Activated T-helper 2 cell treated with anti-CD3 and anti-CD28 coated beads, Interferon-gamma antibody, Interleukin-2, Interleukin-4, amounts not matched to agents 10 μg/mL and 5 μg/mL and 100 μg/mL, durations not matched to agents 14 hours and 24 hours and 36 hours (primary cell): ENCODE measurements around the gene PHLPP2. TPM values are rescaled to one million over a fixed set of nuclear protein-coding genes. Genes with fewer than 3 reads are reported as not detected.

Experiments
- DNase-seq: peaks from one replicate; pipeline ENCODE4 v3.0.0; 2021; ENCODE audit warnings: low spot score
- H3K27ac Mint-ChIP-seq: one replicate; pipeline ENCODE4 v1.8.0; 2021; ENCODE audit warnings: mixed read lengths
- H3K27me3 Mint-ChIP-seq: one replicate; pipeline ENCODE4 v1.8.0; 2021; ENCODE audit warnings: low read depth, mixed read lengths
- H3K36me3 Mint-ChIP-seq: one replicate; pipeline ENCODE4 v1.8.0; 2021; ENCODE audit warnings: low read depth, mixed read lengths
- H3K4me1 Mint-ChIP-seq: one replicate; pipeline ENCODE4 v1.8.0; 2021; ENCODE audit warnings: low read depth, mixed read lengths
- H3K4me3 Mint-ChIP-seq: one replicate; pipeline ENCODE4 v1.8.0; 2021; ENCODE audit warnings: low read depth, mild to moderate bottlenecking, moderate library complexity, mixed read lengths
- H3K9me3 Mint-ChIP-seq: one replicate; pipeline ENCODE4 v1.8.0; 2021; ENCODE audit warnings: mixed read lengths
- intact Hi-C: fragments of 100-400 bp; cut with micrococcal nuclease; formaldehyde crosslinking; loops from one replicate; pipeline ENCODE4 v1.15.1; 2023
- total RNA-seq: library from RNA; stranded (reverse); gene quantifications from 2 replicates; pipeline ENCODE4 v1.2.3, GENCODE V29; 2022

PHLPP2 gene
- total RNA-seq, 1 donor from 2014 or later: 16.1 TPM

DNA sequence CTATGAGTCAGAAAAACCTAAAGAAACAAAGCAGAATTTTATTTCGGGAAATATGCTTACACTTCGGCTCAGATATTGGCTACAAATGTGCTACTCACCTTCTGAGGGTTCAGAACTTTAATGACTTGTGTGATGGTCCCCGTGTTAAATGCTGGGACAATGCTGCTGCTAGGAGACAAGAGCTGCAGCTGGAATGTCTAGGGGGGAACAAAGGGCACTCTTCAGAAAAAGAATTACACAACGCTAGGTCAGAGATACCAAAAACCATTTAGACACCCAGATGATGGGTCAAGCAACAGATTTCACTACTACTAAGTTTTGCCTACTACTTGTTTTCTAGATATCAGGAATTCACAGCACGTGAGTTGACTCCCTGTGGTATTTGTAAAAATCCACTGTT is 10.0 kb upstream of the PHLPP2 start:
- Mint-ChIP-seq H3K9me3 (no peaks in the 10 kb centered on the region), H3K4me3 (no peak overlapping the region), H3K4me1 (peaks cover 3% of the 10 kb centered on the region), H3K27me3 (no peaks in the 10 kb centered on the region), H3K36me3 (peaks cover 69% of the 10 kb centered on the region), H3K27ac (no peak overlapping the region)
- intact Hi-C loops: no loop called here
- DNase-seq: no peak

DNA sequence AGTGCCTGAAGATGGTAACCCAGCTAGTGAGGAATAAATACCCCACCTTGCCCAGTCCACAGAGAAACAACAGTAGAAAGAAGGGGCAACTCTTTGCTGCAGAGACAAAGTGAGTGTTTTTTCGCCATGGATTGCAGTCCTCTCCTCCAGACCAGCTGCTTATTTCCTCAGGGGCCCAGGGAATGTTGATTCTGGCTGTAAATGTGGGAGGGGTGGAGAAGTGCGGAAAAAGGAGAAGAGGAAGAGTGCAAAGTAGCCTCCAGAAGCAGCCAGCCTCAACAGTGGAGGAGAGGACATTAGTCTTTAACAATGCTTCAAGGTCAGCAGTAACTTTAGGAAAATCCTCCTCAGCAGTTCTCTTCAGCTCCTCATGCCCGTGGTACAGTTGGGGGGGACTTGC is 8.1 kb upstream of the PHLPP2 start:
- H3K36me3 Mint-ChIP-seq: peaks cover 51% of the 10 kb centered on the region
- DNase-seq: no peak
- H3K4me3 Mint-ChIP-seq: no peak overlapping the region
- H3K9me3 Mint-ChIP-seq: no peaks in the 10 kb centered on the region
- no peaks in the 10 kb centered on the region for H3K27me3 Mint-ChIP-seq
- intact Hi-C loops: no loop called here
- peaks cover 4% of the 10 kb centered on the region for H3K4me1 Mint-ChIP-seq
- no peak overlapping the region for H3K27ac Mint-ChIP-seq

DNA sequence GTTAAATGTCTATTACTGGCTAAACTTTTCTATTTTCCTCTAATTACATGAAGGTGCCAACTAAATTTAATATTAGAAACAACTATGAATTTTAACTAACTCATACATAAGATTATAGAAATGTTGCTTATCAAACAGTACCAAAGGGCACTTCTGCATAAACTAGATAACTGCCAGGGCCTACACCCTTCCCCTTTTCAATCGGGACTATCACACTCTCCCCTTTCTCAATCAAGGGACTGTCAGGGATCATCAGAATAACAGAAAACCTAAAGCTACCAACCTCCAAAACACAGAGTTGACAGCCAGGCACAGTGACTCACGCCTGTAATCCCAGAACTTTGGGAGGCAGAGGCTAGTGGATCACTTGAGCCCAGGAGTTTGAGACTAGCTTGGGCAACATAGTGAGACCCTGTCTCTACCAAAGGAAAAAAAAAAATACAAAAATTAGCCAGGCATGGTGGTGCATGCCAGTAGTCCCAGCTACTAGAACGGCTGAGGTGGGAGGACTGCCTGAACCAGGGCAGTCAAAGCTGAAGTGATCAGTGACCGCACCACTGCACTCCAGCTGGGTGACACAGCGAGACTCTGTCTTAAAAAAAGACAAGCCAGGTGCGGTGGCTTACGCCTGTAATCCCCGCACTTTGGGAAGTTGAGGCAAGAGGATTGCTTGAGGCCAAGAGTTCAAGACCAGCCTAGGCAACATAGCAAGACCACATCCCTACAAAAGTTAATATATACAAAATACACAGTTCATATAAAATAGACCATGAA is 3.2 kb upstream of the PHLPP2 start:
- Mint-ChIP-seq H3K4me3 (no peak overlapping the region), H3K36me3 (peaks cover 22% of the 10 kb centered on the region), H3K4me1 (peaks cover 13% of the 10 kb centered on the region), H3K27me3 (peaks cover 9% of the 10 kb centered on the region), H3K27ac (no peak overlapping the region), H3K9me3 (no peaks in the 10 kb centered on the region)
- DNase-seq: no peak
- intact Hi-C loops: loop anchor here (10.0 kb wide), 2 partner anchors 237 to 367 kb away; partner anchors contain the start of genes DHX38 and TXNL4B

DNA sequence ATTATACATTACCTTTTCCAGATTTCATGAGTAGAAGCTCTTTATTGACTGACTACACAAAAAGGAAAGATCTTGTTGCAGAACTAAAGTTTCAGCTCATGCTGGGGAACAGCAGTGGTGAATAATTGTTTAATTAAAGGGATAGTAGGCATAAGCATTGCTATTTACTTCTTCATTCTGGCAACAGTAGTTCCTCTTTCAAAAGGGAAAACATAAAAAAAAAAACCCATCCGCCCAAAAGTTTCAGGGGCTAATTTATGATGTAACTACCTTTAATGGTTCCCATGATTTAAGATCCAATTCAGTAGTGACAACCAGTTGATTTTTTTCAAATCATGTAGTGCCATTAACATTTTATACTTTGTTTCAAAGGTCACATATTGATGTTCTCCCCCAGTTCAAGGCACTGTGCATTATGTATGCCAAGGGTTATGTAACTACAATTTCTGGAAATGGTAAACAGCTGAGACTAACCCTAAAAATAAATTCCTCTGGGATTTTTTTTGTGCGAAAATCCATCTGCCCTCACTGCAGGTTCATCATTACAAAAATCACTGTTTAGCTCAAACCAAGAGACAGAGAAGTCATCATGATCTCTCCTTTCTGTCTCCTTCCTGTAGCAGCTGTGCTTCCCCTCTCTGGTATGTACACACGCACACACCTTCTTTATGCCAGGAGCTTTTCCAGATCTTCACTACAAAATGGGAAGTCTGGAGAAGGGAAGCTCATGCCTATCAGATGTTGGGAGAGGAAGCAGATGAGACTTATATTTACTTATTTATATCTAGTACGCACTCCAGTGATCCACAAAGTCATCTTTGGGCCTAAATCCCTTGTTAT is 2.2 kb upstream of the PHLPP2 start:
- peaks cover 16% of the 10 kb centered on the region for H3K4me1 Mint-ChIP-seq
- intact Hi-C loops: loop anchor here (10.0 kb wide), 2 partner anchors 238 to 368 kb away; partner anchors contain the start of genes DHX38 and TXNL4B
- peaks cover 9% of the 10 kb centered on the region for H3K27me3 Mint-ChIP-seq
- DNase-seq: no peak
- H3K36me3 Mint-ChIP-seq: peaks cover 14% of the 10 kb centered on the region
- H3K27ac Mint-ChIP-seq: no peak overlapping the region
- no peak overlapping the region for H3K4me3 Mint-ChIP-seq
- H3K9me3 Mint-ChIP-seq: no peaks in the 10 kb centered on the region

DNA sequence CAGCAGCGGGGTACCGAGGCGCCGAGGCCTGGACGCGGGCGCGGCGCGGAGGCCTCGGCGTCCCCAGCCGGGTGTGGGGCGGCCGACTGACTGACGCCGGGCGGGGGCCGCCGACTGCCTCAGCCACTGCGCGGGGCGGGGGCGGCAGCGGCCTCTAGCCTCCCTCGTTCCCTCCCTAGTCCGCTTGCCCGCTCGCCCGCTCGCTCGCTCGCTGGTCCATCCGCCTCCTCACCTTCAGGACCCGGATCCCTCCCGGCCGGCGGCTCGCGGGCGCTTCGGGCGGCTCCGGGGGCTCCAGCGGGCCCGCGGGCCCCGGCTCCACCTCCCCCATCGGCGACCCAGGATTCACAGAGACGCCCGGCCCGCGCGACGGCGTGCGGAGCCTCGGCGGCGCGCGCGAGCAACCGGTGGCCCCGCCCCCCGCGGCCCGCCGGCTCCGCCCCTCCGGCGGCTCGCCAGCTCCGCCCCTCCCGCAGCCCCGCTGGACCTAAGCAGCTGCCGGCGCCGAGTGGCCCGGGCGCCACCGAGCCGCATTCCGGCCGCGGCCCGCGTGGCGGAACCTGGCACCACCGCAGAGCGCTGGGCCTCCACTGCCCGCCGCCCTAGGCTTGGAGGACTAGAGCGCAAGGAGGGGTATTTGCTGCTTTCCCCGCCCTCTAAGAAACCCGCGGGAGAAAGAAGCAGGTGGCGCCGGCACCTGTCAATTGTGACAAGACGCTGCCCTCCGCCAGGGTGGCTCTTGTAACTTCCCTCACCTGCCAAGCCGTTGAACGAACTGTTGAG is 773 bp downstream of the PHLPP2 start:
- peaks cover 7% of the 10 kb centered on the region for H3K36me3 Mint-ChIP-seq
- H3K27me3 Mint-ChIP-seq: peaks cover 9% of the 10 kb centered on the region
- H3K9me3 Mint-ChIP-seq: no peaks in the 10 kb centered on the region
- H3K4me1 Mint-ChIP-seq: peaks cover 12% of the 10 kb centered on the region
- intact Hi-C loops: loop anchor here (1.0 to 10.0 kb wide), 6 partner anchors 86 to 371 kb away; partner anchors contain the start of genes DHODH, DHX38, IST1 and TXNL4B
- H3K4me3 Mint-ChIP-seq: peak overlapping the region; percentile 81
- DNase-seq: peak; percentile 71
- no peak overlapping the region for H3K27ac Mint-ChIP-seq

DNA sequence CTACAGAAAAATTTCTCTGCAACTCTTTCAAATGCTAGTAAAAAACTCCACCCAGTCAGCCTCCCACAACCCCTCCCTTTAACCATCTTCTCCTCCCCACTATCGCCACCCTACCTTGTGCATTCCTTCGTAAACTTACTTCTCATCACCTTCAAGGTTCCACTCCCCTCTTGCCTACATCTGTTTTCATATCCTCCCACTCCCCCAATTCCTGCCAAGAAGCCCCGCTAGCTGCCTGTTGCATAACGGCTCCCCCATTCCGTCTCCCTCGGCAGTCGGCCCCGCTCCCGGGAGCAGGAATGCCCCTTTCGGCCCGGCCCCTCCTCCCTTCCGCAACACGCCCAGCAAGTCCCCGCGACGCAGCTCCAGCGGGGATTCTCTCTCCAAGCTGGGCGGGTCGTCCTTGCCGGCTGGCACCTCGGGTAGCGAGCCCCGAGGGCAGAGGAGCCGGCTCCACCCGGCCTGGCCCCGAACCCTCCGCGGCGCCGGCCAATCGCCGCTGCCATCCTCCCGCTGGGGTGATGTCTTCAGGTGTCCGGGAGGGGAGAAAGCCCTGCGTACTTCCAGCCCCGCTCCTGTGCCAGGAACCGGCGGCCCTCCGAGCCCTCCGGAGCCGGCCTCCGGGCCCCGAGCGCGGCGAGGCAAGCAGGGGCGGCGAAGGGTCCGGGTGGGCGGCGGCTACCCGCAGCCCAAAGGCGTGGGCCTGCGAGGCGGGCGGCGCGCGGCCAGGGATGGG is 1.5 kb downstream of the PHLPP2 start:
- Mint-ChIP-seq H3K4me3 (peak overlapping the region; percentile 87), H3K4me1 (peaks cover 12% of the 10 kb centered on the region), H3K27me3 (peaks cover 9% of the 10 kb centered on the region), H3K27ac (peak overlapping the region; percentile 78), H3K9me3 (no peaks in the 10 kb centered on the region), H3K36me3 (peaks cover 8% of the 10 kb centered on the region)
- intact Hi-C loops: loop anchor here (1.0 to 10.0 kb wide), 6 partner anchors 86 to 372 kb away; partner anchors contain the start of genes DHODH, DHX38, TXNL4B and ZNF821
- DNase-seq: peak; percentile 48

DNA sequence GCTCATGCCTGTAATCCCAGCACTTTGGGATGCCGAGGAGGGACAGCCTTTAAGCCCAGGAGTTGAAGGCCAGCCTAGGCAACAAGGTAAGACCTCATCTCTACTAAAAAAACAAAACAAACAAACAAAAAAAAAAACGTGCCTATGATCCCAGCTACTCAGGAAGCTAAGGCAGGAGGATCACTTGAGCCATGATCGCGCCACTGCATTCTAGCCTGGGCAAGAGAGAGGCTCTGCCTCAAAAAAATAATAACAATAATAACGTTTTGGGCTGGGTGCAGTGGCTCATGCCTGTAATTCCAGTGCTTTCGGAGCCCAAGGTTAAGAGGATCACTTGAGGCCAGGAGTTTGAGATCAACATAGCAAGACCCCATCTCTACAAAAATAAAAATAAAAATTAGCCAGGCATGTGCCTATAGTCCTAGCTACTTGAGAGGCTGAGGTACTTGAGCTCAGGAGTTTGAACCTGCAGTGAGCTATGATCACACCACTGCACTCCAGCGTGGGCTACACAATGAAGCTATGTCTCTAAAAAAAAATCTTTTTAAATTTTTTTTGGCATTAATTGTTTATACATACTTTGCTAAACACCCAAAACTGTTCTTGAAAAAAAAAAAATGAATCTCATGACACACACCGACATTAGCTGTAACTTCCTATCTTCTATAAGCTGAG is 3.3 kb downstream of the PHLPP2 start:
- Mint-ChIP-seq H3K27me3 (peaks cover 9% of the 10 kb centered on the region), H3K27ac (no peak overlapping the region), H3K36me3 (peaks cover 8% of the 10 kb centered on the region), H3K4me3 (peak overlapping the region; percentile 87), H3K9me3 (no peaks in the 10 kb centered on the region), H3K4me1 (peaks cover 12% of the 10 kb centered on the region)
- intact Hi-C loops: loop anchor here (5.0 to 10.0 kb wide), 3 partner anchors 161 to 374 kb away; partner anchors contain the start of genes DHX38, TXNL4B and ZNF821
- DNase-seq: no peak

DNA sequence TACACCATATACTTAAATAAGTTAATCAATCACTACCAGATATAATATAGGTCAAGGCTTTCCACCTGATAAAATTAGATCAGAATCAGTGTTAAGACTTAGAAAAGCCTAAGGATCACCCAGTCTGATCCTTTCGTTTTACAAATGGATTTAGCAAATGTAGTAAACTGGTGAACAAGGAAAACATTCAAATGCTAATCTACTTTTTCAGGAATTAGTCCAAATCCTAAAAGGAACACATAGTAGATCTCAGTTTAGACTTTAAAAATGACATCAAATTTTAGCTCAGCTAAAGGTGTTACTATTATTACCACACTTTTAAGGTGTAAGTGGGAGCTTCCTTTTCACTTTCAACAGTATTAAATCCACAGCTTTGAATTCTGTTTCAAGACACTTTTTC is 12.0 kb downstream of the PHLPP2 start:
- Mint-ChIP-seq H3K4me3 (no peak overlapping the region), H3K9me3 (no peaks in the 10 kb centered on the region), H3K27me3 (no peaks in the 10 kb centered on the region), H3K36me3 (peaks cover 7% of the 10 kb centered on the region), H3K4me1 (peaks cover 15% of the 10 kb centered on the region), H3K27ac (no peak overlapping the region)
- DNase-seq: no peak
- intact Hi-C loops: no loop called here

DNA sequence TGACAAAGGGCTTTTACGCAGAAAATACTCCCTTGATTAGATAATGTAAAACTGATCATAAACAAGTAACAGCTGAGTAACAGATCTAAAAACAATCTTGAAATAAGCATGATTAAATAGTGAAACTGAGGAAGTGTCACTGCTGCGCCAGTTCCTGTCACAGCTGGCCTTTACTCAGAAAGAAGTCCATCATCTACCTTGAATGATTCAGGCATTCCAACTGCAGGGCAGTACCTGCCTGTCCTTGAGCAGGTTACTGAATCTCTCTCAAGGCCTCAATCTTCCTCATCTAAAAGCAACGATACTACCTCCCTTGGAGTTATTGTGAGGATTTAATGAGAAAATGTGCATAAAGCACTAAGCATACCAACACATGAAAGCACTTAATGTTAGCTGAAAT is 12.7 kb downstream of the PHLPP2 start:
- H3K4me3 Mint-ChIP-seq: no peak overlapping the region
- DNase-seq: no peak
- H3K4me1 Mint-ChIP-seq: peaks cover 15% of the 10 kb centered on the region
- peaks cover 7% of the 10 kb centered on the region for H3K36me3 Mint-ChIP-seq
- H3K9me3 Mint-ChIP-seq: no peaks in the 10 kb centered on the region
- intact Hi-C loops: no loop called here
- H3K27me3 Mint-ChIP-seq: no peaks in the 10 kb centered on the region
- H3K27ac Mint-ChIP-seq: no peak overlapping the region

DNA sequence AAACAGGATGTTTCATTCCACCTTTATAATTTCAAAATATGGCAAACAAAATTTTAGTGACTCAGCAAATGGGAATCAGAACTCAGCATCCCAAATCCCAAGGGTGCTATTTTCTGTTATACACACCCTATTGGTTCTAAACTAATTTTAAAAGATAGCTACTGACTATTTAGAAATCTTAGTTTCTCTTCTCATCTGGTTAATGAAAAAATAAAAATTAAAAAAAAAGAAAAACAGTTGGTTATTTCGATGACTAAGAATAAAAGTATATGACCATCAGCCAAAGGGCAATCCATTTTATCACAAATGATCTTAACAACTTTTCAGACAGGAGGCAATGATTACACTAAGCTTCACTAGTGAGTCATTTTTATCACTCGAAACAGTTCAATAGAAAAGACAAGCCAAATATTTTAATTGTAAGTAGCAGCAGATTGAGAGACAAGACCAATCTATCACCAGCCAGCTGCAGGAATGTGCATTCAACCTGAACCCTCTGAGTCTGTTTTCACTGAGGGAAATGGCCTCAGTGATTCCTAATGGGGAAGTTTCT is 15.2 kb downstream of the PHLPP2 start:
- no peaks in the 10 kb centered on the region for H3K9me3 Mint-ChIP-seq
- H3K4me3 Mint-ChIP-seq: no peak overlapping the region
- no peaks in the 10 kb centered on the region for H3K27me3 Mint-ChIP-seq
- no peak overlapping the region for H3K27ac Mint-ChIP-seq
- H3K36me3 Mint-ChIP-seq: peaks cover 6% of the 10 kb centered on the region
- H3K4me1 Mint-ChIP-seq: peaks cover 10% of the 10 kb centered on the region
- DNase-seq: no peak
- intact Hi-C loops: no loop called here

DNA sequence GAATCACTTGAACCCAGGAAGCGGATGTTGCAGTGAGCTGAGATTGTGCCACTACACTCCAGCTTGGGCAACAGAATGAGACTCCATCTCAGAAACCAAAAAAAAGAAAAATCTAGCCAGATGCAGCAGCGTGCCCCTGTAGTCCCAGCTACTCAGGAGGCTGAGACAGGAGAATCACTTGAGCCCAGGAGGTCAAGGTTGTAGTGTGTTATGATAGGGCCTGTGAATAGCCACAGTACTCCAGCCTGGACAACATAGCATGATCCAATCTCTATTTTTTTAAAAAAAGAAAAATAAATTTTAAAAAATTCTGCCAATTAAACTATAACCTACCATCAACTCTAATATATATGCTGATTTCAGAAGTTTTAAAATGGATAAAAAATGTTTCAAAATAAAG is 15.8 kb downstream of the PHLPP2 start:
- H3K9me3 Mint-ChIP-seq: no peaks in the 10 kb centered on the region
- peaks cover 10% of the 10 kb centered on the region for H3K4me1 Mint-ChIP-seq
- H3K4me3 Mint-ChIP-seq: no peak overlapping the region
- DNase-seq: no peak
- H3K36me3 Mint-ChIP-seq: peaks cover 6% of the 10 kb centered on the region
- H3K27ac Mint-ChIP-seq: no peak overlapping the region
- H3K27me3 Mint-ChIP-seq: no peaks in the 10 kb centered on the region
- intact Hi-C loops: no loop called here
